Prostate gland (tissue), 2 donors: ENCODE results near the gene PDCD4.
"Not testable (repeated sequence)": the region's sequence is repeated elsewhere in the genome, so short reads cannot be mapped to it uniquely, and the experiment has no call there.

ENCODE experiments used
- CTCF ChIP-seq, 4 experiments: fragments of 200-600 bp in 2 of 4; fragments of 450-650 bp in 2 of 4; sonication (generic) in 2 of 4; IDR thresholded peaks; 1 replicate in 3 of 4; 2 replicates in 1 of 4; pipeline ENCODE4 v1.5.1; 2016 to 2019; ENCODE audit warnings: antibody characterized with exemption in 4 of 4, mild to moderate bottlenecking in 2 of 4, moderate library complexity in 2 of 4
- POLR2A ChIP-seq: fragments of 450-650 bp; IDR thresholded peaks from one replicate; pipeline ENCODE4 v1.6.1; 2016; ENCODE audit warnings: antibody characterized with exemption, mild to moderate bottlenecking

GRCh38 chr10:110867011-110867806 is 4.5 kb upstream of the PDCD4 start:
- TF ChIP-seq POLR2A; CTCF (IDR thresholded peaks at IDR 0.05): not testable (repeated sequence)
